GM18867 (cell line): Measurements from ENCODE around the gene HSD17B8.

Experiments
- ATAC-seq: cut with Tn5 transposase; IDR thresholded peaks from one replicate; pipeline ENCODE4 v1.9.1; 2021; ENCODE audit warnings: mild to moderate bottlenecking, moderate library complexity; ENCODE audit not compliant: unreplicated experiment

Gene HSD17B8

DNA sequence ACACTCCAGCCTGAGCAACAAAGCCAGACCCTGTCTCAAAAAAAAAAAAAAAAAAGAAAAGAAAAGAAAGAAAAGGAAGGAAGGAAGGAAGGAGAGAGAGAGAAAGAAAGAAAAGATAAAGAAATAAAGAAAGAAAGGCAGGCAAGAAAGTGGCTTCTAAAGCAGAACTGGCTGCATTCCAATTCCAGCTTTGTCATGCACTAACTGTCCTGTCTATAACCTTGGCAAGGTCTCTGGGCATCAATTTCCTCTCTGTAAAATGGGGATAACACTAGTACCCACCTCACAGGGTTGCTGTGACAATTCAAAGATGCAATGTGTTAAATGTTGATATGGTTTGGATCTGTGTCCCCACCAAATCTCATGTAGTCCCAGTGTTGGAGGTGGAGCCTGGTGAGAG, 31.9 kb downstream of the HSD17B8 start:
- no peak for ATAC-seq

DNA sequence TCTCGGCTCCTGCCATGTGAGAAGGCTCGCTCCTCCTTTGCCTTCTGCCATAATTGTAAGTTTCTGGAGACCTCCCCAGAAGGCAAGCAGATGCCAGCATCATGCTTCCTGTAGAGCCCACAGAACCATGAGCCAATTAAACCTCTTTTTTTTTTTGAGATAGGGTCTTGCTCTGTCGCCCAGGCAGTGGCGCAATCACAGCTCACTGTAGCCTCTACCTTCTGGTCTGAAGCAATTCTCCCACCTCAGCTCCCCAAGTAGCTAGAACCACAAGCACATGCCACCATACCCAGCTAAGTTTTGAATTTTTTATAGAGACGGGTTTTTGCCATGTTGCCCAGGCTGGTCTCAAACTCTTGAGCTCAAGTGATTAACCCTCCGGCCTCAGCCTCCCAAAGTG, 32.4 kb downstream of the HSD17B8 start:
- no peak for ATAC-seq

DNA sequence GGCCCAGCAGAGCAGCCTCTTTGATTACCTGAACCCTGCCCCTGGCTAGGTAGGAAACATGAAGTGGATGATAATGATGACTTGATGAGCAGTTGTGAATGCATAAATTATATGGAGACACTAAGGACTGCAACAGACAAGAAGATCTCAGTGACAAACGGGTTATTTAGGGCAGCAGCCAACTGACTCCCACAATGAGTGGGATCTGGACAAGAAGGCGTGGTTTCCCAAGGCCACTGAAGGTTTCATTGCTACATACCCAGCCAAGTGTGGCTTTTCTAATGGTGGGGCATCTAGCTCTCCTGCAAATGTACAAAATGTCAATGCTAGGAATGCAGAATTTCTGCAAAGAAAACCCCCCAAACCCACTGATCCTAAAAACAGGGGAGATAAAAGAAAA, 33.3 kb downstream of the HSD17B8 start:
- ATAC-seq = no peak

DNA sequence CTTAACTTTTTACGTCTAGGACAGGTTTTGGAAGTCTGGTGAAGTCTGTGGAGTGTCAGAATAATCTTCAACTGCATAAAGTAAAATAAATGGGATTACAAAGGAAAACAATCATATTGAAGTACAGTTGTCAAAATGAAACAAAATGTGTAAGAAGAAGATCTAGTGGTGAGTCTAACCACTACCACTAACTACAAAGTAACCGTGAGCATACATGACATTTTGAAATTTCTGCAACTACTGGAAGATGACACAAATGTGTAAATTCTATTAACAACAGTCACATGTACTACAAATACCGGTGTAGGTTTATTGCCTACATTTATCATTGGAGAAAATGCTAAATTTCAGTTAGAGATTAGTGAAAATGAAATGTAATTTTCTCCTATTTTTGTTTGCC, 37.5 kb downstream of the HSD17B8 start:
- ATAC-seq = no peak

DNA sequence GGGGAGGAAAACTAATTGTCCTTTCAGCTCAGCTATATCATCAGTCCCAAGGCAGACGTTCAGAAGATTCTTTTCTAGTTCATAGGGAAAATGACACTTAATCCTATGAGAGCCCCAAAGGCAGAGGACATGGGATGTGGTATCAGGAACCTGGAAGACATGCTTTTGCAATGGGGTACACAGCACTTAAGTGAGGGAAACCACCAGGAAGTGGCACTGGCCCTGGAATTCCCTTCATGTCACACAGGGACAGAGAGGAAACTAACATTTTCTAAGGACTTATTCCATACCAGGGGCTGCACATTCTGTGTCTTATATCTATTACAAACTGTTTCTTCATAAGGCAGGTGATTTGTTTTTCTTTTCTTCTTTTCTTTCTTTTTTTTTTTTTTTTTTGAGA, 39.0 kb downstream of the HSD17B8 start:
- no peak for ATAC-seq

DNA sequence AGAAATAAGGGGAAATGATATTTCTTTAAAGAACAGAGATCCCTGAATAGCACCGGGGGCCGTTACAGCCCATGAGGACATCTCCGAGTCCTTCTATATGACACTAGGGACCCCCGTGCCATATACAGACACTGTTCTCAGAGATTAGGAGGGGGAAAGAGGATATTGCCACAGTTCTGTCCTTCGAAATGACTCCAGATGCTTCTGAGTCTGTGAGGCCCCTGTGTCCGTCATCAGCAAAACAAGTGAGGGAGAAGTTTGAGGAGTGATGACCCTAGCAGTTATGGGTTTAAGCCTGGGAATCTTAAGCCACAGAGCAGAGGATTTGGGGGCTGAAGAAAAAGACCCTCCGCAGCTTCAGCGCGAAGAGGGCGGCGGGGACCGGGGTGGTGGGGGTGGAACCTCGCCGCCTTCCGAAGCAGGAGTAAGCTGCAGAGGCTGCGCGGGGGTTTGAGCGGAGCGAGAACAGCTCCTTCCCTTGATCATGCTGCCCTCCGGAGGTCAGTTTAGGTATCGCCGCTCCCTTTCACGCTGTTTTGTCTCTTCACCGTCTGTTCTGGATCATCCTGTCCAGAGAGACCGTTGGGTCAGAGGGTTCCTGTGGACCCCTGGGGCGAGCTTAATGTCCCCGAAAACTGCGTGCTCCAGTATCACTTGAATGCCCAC, 43.7 kb downstream of the HSD17B8 start:
- ATAC-seq = peak; percentile 26

DNA sequence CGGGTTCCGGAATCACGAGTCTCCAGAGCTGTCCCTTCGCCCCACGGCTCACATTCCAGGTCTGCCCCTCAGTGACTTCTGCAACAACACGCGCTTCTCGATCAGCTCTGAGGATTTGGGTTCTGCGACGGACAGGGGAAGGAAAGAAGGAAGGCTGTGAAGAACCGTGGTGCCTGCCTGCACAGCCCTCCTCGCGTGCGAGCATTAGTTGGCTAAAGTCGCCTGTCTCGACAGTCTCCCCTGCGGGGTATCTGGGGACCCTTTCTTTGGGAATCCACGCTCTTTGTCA, 44.1 kb downstream of the HSD17B8 start:
- peak; percentile 6 for ATAC-seq

DNA sequence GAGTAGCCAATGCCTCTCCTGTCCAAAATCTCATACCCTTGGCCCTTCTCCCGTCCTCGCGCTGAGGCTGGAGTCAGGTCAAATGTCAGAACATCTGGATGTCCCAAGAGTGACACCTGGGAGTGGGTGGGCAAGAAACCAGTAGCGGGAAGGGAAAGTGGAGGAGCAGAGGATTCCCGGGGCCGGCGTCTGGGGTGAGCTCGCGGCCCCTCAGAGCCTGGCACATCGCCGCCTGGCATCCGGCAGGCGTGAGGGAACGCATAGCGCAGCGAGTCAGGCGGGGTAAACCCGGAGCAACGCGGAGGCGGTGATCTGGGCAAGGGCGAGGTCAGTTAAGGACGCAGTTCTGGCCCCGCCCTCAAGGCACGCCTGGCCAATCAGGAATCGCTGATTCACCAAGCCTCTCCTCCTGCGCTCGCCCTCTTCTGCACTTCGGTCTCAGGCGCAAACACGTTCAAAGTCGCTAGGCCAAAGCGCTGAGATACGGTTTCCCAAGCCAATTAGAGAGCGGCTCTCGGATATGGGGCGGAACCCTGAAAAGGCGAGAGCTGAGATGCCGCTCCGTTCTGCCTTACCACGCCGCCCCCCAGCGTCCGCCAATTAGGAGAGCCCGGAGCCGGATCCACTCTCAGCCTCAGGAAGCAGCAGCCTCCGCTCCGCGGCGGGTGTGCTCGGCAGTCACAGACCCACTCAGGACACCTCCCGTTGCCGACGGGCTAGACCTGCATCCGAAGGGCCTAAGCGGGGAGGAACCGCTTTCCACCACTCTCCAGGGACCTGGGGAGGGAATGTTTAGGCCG, 44.7 kb downstream of the HSD17B8 start:
- peak; percentile 86 for ATAC-seq

DNA sequence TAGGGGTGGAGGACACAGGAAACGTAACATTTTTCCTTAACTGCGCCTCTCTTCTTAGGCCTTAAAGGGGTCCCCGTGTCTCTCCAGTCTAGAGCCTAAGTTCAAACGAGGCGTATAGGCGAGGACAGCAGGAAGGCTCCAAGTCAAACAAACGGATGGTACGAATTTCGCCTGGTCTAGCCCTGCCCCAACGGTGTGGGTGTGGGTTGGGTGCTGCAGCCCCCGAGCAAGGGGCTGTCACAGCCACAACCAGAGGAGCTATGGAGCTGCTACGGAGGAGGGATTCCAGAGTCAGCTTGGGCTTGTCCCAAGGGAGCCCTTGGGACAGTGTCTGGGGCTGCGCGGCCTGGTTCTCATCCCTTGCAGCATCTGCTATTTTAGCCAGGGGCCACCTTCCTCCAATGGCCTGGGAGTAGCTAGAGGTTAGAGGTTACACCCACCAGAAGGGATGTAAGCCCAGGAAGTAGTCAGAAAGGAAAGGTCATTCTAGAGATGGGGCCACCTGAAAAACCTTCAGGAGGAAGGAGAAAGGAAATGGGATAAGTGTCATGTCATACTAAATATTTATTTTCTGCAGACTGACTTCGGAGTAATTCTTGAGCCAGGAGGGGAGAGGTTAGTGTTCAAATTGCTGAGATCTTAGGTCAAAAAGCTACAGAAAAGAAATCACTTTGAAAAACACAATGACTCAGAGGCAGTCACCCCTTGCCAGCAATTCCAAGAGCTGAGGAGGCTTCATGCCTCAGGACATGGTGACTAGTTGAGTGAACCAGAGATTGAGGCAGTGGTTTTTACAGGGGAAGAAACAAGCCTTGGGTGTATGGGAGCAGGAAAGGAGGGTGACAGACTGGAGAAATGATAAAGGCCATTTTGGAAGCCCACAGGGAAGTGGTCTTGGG, 45.5 kb downstream of the HSD17B8 start:
- ATAC-seq = no peak

DNA sequence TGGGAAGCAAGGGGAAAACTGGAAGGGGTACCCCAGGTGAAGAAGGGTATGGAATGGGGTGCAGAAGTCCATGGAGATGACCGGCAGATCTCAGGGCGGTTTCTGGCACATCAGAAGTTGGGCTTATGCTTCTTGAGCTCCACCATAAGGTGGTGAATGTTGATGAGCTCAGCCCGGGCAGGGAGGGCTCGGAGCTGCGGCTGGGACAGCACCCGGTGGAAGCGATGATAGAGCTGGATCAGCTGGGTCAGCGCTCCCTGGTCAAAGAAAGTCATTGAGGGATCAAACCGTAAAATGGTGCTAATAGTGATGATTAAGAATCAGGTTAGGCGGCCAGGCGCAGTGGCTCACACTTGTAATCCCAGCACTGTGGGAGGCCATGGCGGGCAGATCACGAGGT, 46.3 kb downstream of the HSD17B8 start:
- no peak for ATAC-seq

DNA sequence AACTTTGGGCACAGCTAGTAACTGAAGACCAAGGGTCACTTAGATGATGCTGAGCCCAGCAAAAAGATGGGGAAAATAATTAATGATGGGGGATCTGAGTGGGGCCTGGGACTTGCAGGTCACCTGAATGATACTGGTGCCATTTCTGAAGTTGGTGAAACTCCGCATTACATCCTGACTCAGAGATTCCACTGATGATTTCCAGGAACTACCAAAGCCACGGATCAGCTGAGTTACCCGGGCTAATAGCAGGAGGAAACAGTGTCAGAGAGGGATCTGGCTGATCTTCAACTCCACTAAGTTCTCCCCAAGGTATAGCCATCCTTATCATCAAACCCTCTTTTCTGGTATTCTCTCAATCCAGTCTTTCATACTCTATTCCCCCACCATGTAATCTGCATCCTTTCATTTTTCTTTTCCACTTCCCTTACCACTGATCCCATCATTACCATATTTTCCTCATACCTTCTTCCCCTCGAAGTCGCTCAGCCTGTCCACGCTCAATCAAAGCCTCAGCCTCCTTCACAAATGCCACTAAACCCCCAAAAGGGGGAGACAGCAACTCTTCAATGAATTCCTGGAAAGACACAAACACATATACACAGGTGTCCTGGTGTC, 47.0 kb downstream of the HSD17B8 start:
- ATAC-seq = no peak

DNA sequence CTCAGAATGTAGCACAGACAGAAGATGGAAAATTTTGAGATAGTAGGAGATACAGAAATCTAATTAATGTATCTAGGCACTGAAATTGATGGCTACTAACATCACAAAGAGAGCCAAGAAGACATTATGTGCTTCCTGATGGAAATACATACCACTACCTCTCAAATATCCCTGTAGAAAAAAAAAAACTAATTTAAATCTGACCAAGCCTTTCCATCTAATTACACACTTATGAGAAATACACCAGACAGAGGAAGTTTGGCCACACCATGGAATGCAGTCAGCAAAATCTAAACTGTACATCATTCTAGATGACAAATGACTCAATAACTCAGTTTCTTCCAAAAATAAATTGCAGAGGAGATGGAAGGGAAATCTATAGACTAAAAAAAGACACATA, 48.3 kb downstream of the HSD17B8 start:
- no peak for ATAC-seq

DNA sequence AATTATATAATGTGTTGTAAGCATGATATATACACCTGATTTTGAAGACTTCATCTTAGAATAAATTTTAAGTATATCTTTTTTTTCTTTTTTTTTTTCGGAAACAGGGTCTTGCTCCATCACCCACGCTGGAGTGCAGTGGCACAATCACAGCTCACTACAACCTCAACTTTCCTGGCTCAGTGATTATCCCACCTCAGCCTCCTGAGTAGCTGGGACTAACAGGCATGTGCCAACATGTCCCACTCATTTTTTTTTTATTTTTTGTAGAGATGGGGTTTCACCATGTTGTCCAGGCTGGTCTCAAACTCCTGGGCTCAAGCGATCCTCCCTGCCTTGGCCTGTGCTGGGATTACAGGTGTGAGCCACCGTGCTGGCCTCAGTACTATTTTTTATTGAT, 50.1 kb downstream of the HSD17B8 start:
- no peak for ATAC-seq
